Transverse colon (tissue), 4 donors: ENCODE data around the gene TCAP. TPM values are rescaled to one million over a fixed set of nuclear protein-coding genes. Genes with fewer than 3 reads are reported as not detected.

Source experiments
- DNase-seq: peaks from one replicate; pipeline ENCODE4 v3.0.0-alpha.2; 2019
- H3K27ac ChIP-seq, 4 donors: fragments of 200-600 bp; sonication (generic); 2 replicates each; pipeline ENCODE4 v1.5.1; 2016 to 2018; ENCODE audit warnings: inconsistent platforms in 4 of 4
- H3K27me3 ChIP-seq: fragments of 200-600 bp; sonication (generic); 2 replicates; pipeline ENCODE4 v1.5.1; 2017; ENCODE audit warnings: inconsistent platforms
- H3K36me3 ChIP-seq, 4 donors: fragments of 200-600 bp; sonication (generic); 2 replicates each; pipeline ENCODE4 v1.5.1; 2017 to 2019; ENCODE audit warnings: inconsistent platforms in 4 of 4
- H3K4me1 ChIP-seq, 4 donors: fragments of 200-600 bp; sonication (generic); 2 replicates each; pipeline ENCODE4 v1.5.1; 2017 to 2020; ENCODE audit warnings: inconsistent platforms in 4 of 4
- H3K4me3 ChIP-seq, 4 donors: fragments of 200-600 bp; sonication (generic); 1 replicate in 1 of 4; 2 replicates in 3 of 4; pipeline versions ENCODE4 v1.5.1 to v1.6.1; 2017 to 2019; ENCODE audit warnings: inconsistent platforms in 4 of 4
- H3K9me3 ChIP-seq, 2 donors: fragments of 200-600 bp; sonication (generic); 2 replicates each; pipeline ENCODE4 v1.5.1; 2017 to 2019; ENCODE audit warnings: inconsistent platforms in 2 of 2
- CTCF ChIP-seq, 5 experiments: fragments of 200-600 bp in 3 of 5; fragments of 450-650 bp in 2 of 5; sonication (generic) in 3 of 5; IDR thresholded peaks; 1 replicate in 2 of 5; 2 replicates in 3 of 5; pipeline ENCODE4 v1.5.1; 2016 to 2017; ENCODE audit warnings: antibody characterized with exemption in 5 of 5, inconsistent platforms in 3 of 5, mild to moderate bottlenecking in 2 of 5, moderate library complexity in 1 of 5
- EP300 ChIP-seq: sonication (generic); formaldehyde crosslinking; IDR thresholded peaks from one replicate; pipeline ENCODE4 v1.6.1; 2017; ENCODE audit warnings: antibody characterized with exemption, low read depth
- POLR2A ChIP-seq: fragments of 450-650 bp; IDR thresholded peaks from one replicate; pipeline ENCODE4 v1.6.1; 2016; ENCODE audit warnings: antibody characterized with exemption, mild to moderate bottlenecking, moderate library complexity
- POLR2AphosphoS5 ChIP-seq, 3 donors: sonication (generic); formaldehyde crosslinking; IDR thresholded peaks; one replicate each; pipeline ENCODE4 v1.6.1; 2016; ENCODE audit warnings: antibody characterized with exemption in 3 of 3
- WGBS, 2 donors: methylation state at CpG; one replicate each; pipeline ENCODE4 v1.1.5; 2018; ENCODE audit warnings: low coverage in 1 of 2; 5-methylcytosine and 5-hydroxymethylcytosine counted together
- in situ Hi-C, 4 donors: fragments of 200-750 bp; cut with MboI; loops; one replicate each; pipeline versions ENCODE4 v1.15.0 to v1.15.1; 2017; ENCODE audit warnings: low sequenced_read_pairs in 3 of 4, low pct_ligation_motif_present in 1 of 4, low pct_unique_long_range_greater_than_20kb in 1 of 4
- intact Hi-C: fragments of 100-400 bp; cut with DNase I; formaldehyde crosslinking; loops from one replicate; pipeline ENCODE4 v1.15.1; 2023; ENCODE audit warnings: low total_unique reads
- total RNA-seq, 4 donors: library from RNA; depleted of rRNA; stranded (reverse); fragments of >200 nt; gene quantifications; one replicate each; pipeline ENCODE4 v1.1.0, GENCODE V29; 2016

TCAP gene
- total RNA-seq, 4 donors from 2014 or later = 0.64 to 1.9 TPM; not detected in 2

GRCh38 chr17:39667262-39667944 is 2.3 kb downstream of the TCAP start:
- TF ChIP-seq CTCF (IDR thresholded peaks at IDR 0.05) (no peak), POLR2AphosphoS5 (IDR thresholded peaks at IDR 0.05) (no peak), EP300 (no peak), POLR2A (no peak)
- Histone ChIP-seq H3K4me3 (peak overlapping the region in 2 of 4 donors; percentile 37 to 55), H3K4me1 (peaks cover 31 to 59% (median 48%) of the 10 kb centered on the region in 4 donors), H3K36me3 (no peaks in the 10 kb centered on the region), H3K27me3 (peaks cover 58% of the 10 kb centered on the region), H3K9me3 (no peaks in the 10 kb centered on the region), H3K27ac (peak overlapping the region in 1 of 4 donors; percentile 1)
- WGBS, 2 donors = 16% methylated on average over 29 of the region's 49 CpGs; no CpG with 5 or more reads in 1 of the 2 donors
- intact Hi-C loops (no loop called here), in situ Hi-C loops (no loop called here)
- peak; percentile 49 for DNase-seq

GRCh38 chr17:39667945-39668924 is 3.1 kb downstream of the TCAP start, which contains the start of gene PNMT:
TSS of gene PNMT (plus strand) at chr17:39668453. CDS start at chr17:39668476, 23 bp downstream.
- Histone ChIP-seq H3K4me1 (peaks cover 23 to 51% (median 42%) of the 10 kb centered on the region in 4 donors), H3K9me3 (no peaks in the 10 kb centered on the region), H3K27me3 (peaks cover 58% of the 10 kb centered on the region), H3K27ac (peak within 1 kb of the TSS in 1 of 4 donors; percentile 1), H3K36me3 (no peaks in the 10 kb centered on the region), H3K4me3 (peak within 1 kb of the TSS; percentile 12 to 55 (median 29))
- 3% methylated on average over 7 to 78 of the region's 85 CpGs for WGBS, 2 donors
- in situ Hi-C loops = no loop called here
- DNase-seq = peak; percentile 81
- TF ChIP-seq EP300 (no peak), CTCF (IDR thresholded peaks at IDR 0.05) (peak; percentile 60 to 83 (median 69)), POLR2A (no peak)
- intact Hi-C loops = no loop called here

- no peak for DNase-seq
- Histone ChIP-seq H3K9me3 (no peaks in the 10 kb centered on the region), H3K27ac (no peak overlapping the region), H3K36me3 (no peaks in the 10 kb centered on the region), H3K27me3 (peaks cover 58% of the 10 kb centered on the region), H3K4me1 (peaks cover 16 to 41% (median 38%) of the 10 kb centered on the region in 4 donors), H3K4me3 (no peak overlapping the region)
- in situ Hi-C loops = no loop called here
- TF ChIP-seq POLR2A (no peak), EP300 (no peak), CTCF (IDR thresholded peaks at IDR 0.05) (no peak), POLR2AphosphoS5 (IDR thresholded peaks at IDR 0.05) (no peak)
- intact Hi-C loops = no loop called here
- WGBS, 2 donors = 83% methylated on average over 23 of the region's 23 CpGs; no CpG with 5 or more reads in 1 of the 2 donors
Observed at GRCh38 chr17:39669897-39670735, 5.0 kb downstream of the TCAP start.
